WTC11 (cell line): ENCODE data around the gene HSD11B1L.

ENCODE experiments used
- ESRRA ChIP-seq: sonication (generic); formaldehyde crosslinking; IDR thresholded peaks from 2 replicates; pipeline ENCODE4 v1.8.1; 2022; ENCODE audit warnings: mild to moderate bottlenecking, missing genetic modification reagents, borderline replicate concordance
- FOXJ3 ChIP-seq: sonication (generic); formaldehyde crosslinking; IDR thresholded peaks from 2 replicates; pipeline ENCODE4 v1.9.0; 2021; ENCODE audit warnings: missing genetic modification reagents, mild to moderate bottlenecking, borderline replicate concordance
- FOXP1 ChIP-seq: sonication (generic); formaldehyde crosslinking; IDR thresholded peaks from 2 replicates; pipeline ENCODE4 v1.8.0; 2022; ENCODE audit warnings: missing genetic modification reagents, mild to moderate bottlenecking, moderate library complexity, borderline replicate concordance
- NFATC4 ChIP-seq: fragments of 250-450 bp; sonication (Bioruptor Pico); IDR thresholded peaks from 2 replicates; pipeline ENCODE4 v1.9.0; 2021; ENCODE audit warnings: mild to moderate bottlenecking
- NFE2L1 ChIP-seq: sonication (generic); formaldehyde crosslinking; IDR thresholded peaks from 2 replicates; pipeline ENCODE4 v1.8.1; 2023; ENCODE audit warnings: missing genetic modification reagents
- NR3C1 ChIP-seq: sonication (generic); formaldehyde crosslinking; conservative IDR thresholded peaks from 2 replicates; pipeline ENCODE4 v1.8.1; 2023; ENCODE audit warnings: low read depth, mild to moderate bottlenecking, missing genetic modification reagents
- SMAD3 ChIP-seq: sonication (generic); formaldehyde crosslinking; IDR thresholded peaks from 2 replicates; pipeline ENCODE4 v1.8.0; 2022; ENCODE audit warnings: missing genetic modification reagents, mild to moderate bottlenecking, borderline replicate concordance
- ZNF263 ChIP-seq: sonication (generic); formaldehyde crosslinking; IDR thresholded peaks from 2 replicates; pipeline ENCODE4 v1.8.1; 2022; ENCODE audit warnings: low read depth, mild to moderate bottlenecking, moderate library complexity, missing genetic modification reagents
- ZNF671 ChIP-seq: fragments of 250-450 bp; sonication (Bioruptor Pico); IDR thresholded peaks from 2 replicates; pipeline ENCODE4 v1.8.0; 2021; ENCODE audit warnings: mild to moderate bottlenecking
- TF ChIP-seq, protein P1 (sequence below): fragments of 200-600 bp; IDR thresholded peaks from 2 replicates; pipeline ENCODE4 v1.8.0; 2022; ENCODE audit warnings: antibody characterized with exemption
- TF ChIP-seq, protein P2 (sequence below): fragments of 250-450 bp; sonication (Bioruptor Pico); IDR thresholded peaks from 2 replicates; pipeline ENCODE4 v1.9.0; 2021; ENCODE audit warnings: mild to moderate bottlenecking
- TF ChIP-seq, protein P3 (sequence below): sonication (generic); formaldehyde crosslinking; IDR thresholded peaks from 2 replicates; pipeline ENCODE4 v1.8.1; 2023; ENCODE audit warnings: mild to moderate bottlenecking, missing genetic modification reagents

DNA sequence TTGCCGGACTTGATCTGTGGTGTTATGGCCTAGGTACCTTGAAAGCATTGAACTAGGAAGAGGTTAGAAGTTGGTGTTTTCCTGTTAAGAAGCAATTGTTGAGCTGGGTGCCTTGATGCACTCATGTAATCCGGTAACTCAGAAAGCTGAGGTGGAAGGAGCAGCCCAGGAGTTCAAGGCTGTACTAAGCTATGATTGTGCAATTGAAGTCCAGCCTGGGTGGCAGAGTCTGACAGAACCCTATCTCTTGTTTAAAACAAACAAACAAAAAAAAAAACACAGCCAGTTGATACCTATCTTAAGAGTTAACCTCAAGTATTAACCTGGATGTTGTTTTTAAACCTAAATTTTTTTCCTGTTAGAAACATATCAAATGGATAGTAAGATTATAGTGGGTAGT is 38.6 kb upstream of the HSD11B1L start:
- TF ChIP-seq, protein P1, sequence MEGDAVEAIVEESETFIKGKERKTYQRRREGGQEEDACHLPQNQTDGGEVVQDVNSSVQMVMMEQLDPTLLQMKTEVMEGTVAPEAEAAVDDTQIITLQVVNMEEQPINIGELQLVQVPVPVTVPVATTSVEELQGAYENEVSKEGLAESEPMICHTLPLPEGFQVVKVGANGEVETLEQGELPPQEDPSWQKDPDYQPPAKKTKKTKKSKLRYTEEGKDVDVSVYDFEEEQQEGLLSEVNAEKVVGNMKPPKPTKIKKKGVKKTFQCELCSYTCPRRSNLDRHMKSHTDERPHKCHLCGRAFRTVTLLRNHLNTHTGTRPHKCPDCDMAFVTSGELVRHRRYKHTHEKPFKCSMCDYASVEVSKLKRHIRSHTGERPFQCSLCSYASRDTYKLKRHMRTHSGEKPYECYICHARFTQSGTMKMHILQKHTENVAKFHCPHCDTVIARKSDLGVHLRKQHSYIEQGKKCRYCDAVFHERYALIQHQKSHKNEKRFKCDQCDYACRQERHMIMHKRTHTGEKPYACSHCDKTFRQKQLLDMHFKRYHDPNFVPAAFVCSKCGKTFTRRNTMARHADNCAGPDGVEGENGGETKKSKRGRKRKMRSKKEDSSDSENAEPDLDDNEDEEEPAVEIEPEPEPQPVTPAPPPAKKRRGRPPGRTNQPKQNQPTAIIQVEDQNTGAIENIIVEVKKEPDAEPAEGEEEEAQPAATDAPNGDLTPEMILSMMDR, result no peak
- TF ChIP-seq ZNF263 (CRISPR knock-in tag), result no peak
- TF ChIP-seq NR3C1, result no peak
- TF ChIP-seq ZNF671, result no peak
- no peak for TF ChIP-seq NFATC4 (CRISPR knock-in tag)
- TF ChIP-seq FOXP1 (CRISPR knock-in tag), result no peak
- TF ChIP-seq, protein P2, sequence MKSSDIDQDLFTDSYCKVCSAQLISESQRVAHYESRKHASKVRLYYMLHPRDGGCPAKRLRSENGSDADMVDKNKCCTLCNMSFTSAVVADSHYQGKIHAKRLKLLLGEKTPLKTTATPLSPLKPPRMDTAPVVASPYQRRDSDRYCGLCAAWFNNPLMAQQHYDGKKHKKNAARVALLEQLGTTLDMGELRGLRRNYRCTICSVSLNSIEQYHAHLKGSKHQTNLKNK (CRISPR knock-in tag), result no peak
- TF ChIP-seq ESRRA, result no peak
- no peak for TF ChIP-seq NFE2L1 (CRISPR knock-in tag)
- TF ChIP-seq FOXJ3 (CRISPR knock-in tag), result no peak
- TF ChIP-seq SMAD3 (CRISPR knock-in tag), result no peak
- TF ChIP-seq, protein P3, sequence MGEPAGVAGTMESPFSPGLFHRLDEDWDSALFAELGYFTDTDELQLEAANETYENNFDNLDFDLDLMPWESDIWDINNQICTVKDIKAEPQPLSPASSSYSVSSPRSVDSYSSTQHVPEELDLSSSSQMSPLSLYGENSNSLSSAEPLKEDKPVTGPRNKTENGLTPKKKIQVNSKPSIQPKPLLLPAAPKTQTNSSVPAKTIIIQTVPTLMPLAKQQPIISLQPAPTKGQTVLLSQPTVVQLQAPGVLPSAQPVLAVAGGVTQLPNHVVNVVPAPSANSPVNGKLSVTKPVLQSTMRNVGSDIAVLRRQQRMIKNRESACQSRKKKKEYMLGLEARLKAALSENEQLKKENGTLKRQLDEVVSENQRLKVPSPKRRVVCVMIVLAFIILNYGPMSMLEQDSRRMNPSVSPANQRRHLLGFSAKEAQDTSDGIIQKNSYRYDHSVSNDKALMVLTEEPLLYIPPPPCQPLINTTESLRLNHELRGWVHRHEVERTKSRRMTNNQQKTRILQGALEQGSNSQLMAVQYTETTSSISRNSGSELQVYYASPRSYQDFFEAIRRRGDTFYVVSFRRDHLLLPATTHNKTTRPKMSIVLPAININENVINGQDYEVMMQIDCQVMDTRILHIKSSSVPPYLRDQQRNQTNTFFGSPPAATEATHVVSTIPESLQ (CRISPR knock-in tag), result no peak
